ENCODE results near the gene VPS33B.
A peak's percentile ranks its signal among the peaks of the same experiment; 100 is the strongest.
"Not testable (repeated sequence)": the region's sequence is repeated elsewhere in the genome, so short reads cannot be mapped to it uniquely, and the experiment has no call there.

Gene VPS33B

DNA sequence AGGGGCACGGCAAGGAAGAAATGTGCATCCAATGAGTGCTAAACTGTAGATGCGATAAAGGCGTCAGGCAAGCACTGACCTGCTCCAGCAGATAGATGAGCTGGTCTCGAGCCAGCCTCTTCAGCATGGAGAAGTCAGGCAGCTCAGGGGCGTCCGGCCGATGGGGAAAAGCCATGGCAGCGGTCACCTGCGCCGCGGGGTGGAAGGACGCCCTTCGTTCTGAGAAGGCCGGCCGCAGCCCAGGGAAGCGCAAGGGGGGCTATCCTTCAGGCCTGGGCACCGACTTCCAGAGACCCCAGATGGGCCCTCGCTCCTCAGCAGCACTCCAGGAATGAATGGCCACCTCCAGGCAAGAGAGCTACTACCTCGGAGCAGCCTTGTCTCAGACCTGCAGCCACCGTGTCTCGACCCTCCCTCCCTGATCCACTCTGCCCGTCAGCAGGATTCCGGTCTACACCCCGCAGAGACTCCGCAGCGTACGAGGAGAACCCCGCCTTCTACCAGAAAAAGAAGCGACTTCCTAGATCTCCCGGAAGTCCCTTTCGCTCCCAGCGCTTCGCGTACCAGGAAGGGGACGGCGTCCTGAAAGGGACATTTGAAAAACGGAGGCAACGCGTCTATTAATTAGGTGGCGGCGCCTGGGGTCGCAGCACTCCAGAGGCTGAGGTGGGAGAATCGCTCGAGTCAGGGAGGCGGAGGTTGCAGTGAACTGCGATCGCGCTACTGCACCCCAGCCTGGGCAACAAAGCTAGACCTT, at the start of gene VPS33B:
Gene VPS33B (minus strand): TSS at position 520 of the 757 bp plus-strand sequence. CDS start 345 bp downstream, at position 175.
- peak; percentile 57 to 58 for DNase-seq (ENCODE audit: extremely low read depth in 1 of 2, low read depth in 1 of 2)

GRCh38 chr15:91072161-91072560, 49.8 kb upstream of the VPS33B start:
- no peak for DNase-seq (ENCODE audit: extremely low read depth in 1 of 2, low read depth in 1 of 2)

DNA sequence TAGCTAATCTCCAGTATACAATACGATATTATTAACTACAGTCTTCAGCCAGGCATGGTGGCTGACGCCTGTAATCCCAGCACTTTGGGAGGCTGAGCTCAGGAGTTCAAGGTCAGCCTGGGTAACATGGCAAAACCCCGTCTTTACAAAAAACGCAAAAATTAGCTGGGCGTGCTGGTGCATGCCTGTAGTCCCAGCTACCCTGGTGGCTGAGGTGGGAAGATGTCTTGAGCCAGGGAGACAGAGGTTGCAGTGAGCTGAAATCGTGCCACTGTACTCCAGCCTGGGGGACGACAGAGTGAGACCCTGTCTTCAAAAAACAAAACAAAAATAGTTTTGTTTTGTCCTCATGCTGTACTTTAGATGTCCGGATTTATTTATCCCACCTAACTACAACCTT, 48.5 kb upstream of the VPS33B start:
- no peak for DNase-seq (ENCODE audit: extremely low read depth in 1 of 2, low read depth in 1 of 2)

GRCh38 chr15:91068966-91069365, 46.6 kb upstream of the VPS33B start:
- no peak for DNase-seq (ENCODE audit: extremely low read depth in 1 of 2, low read depth in 1 of 2)

DNA sequence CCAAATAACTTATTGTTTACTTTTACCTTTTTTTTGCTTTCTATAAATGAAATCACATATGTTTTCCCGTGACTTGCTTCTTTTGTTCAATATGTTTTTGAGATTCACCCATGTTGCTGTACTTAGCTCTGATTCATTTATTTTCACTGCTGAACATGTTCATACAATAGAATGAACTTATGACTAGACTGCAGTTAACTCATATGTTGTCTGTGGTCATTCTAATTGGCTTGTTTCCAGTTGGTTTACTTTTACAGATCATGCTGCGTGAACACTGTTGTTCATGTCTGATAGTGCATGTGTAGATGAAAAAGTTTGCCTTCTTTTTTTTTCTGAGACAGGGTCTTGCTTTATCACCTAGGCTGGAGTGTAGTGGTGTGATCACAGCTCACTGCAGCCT, 46.0 kb upstream of the VPS33B start:
- no peak for DNase-seq (ENCODE audit: extremely low read depth in 1 of 2, low read depth in 1 of 2)

GRCh38 chr15:91067036-91067435, 44.6 kb upstream of the VPS33B start:
- DNase-seq (ENCODE audit: extremely low read depth in 1 of 2, low read depth in 1 of 2): no peak

GRCh38 chr15:91065505-91065904, 43.1 kb upstream of the VPS33B start:
- no peak for DNase-seq (ENCODE audit: extremely low read depth in 1 of 2, low read depth in 1 of 2)

DNA sequence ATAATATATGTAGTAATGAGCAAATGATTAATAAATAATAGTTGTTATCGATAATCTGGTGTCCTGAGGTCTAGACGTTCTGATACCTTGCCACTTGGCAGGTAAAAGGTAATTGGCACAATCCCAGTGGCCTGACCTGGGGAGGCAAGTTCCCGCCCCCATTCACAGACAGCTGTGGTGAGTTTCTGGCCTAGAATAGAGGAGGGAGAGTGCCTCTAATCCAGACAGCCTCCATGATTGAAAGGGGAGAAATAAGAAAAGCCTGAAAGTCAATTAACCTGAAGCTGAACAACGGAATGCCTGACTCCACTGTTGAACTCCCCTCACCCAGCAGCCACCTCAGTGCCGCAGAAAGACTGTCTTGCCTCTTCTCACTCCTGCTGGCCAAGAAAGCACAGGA, 39.6 kb upstream of the VPS33B start:
- DNase-seq (ENCODE audit: extremely low read depth in 1 of 2, low read depth in 1 of 2): no peak

- DNase-seq (ENCODE audit: extremely low read depth in 1 of 2, low read depth in 1 of 2): no peak
Measured at GRCh38 chr15:91061230-91061629, 38.8 kb upstream of the VPS33B start.

DNA sequence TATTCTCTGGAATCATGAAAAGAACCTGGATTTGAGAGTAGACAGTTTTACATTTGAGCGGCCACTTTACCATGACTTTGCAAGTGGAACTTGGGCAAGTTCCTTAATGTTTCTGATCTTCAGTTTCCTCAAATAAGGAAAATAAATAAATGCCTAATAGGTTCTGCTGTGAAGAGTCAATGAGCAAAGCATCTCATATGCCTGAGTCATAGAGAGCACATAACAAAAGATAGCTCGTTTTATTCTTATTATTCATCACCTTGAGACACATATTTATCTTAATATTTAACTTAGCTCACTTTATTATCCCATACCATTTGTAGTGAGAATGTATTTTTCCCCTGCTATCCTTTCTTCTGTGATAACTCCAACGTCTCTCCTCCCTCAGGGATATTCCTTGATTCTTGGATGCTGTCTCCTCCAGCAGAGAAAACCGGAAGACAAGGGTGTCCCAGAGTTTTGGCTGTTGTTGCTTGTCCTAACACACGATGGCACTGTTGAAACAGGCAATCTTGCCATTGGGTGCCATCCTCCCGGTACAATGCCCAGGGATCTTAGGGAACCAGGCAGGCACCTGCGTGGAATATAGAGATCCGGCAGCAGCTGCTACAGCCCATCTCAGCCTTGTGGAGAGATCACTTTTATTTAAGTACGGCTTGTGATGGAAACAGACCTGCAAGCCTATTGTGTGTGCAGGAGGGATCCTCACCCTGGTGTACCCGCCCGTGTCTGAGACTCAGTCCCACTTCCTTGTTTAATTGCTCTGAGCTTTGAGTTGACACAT, 33.3 kb upstream of the VPS33B start:
- DNase-seq (ENCODE audit: extremely low read depth in 1 of 2, low read depth in 1 of 2): no peak

DNA sequence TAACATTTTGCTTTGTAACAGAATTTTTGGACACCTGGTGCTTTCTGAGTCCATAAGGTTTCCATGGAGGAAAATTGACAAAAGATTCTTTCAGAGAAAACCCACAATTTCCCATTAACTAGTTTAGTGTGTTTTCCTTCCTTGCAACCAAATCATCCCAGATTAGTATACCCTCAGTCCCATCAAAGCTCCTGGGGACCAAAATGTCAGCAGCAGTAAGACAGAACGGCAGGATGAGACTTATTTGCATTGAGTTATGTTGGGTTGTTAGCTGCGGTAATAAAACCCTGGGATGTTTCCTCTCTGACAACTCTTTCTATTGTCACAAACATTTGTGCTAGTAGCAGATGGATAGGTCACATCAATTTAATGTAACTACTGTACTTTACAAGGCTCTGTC, 32.4 kb upstream of the VPS33B start:
- no peak for DNase-seq (ENCODE audit: extremely low read depth in 1 of 2, low read depth in 1 of 2)

GRCh38 chr15:91051248-91051647, 28.9 kb upstream of the VPS33B start:
- DNase-seq (ENCODE audit: extremely low read depth in 1 of 2, low read depth in 1 of 2): no peak

DNA sequence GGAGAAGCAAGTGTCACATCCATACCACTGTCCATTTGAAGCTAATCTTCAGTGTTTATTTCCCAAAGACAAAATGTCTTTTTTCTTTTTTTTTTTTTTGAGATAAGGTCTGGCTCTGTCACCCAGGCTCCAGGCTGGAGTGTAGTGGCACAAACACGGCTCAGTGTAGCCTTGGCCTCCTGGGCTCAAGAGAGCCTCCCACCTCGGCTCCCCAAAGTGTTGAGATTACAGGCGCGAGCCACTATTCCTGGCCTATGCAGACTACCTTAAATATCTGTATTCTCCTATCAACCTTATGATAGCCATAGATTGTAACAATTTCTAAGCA, 27.7 kb upstream of the VPS33B start:
- DNase-seq (ENCODE audit: extremely low read depth in 1 of 2, low read depth in 1 of 2): no peak

- no peak for DNase-seq (ENCODE audit: extremely low read depth in 1 of 2, low read depth in 1 of 2)
Measured at GRCh38 chr15:91049378-91050127, 27.2 kb upstream of the VPS33B start.

- DNase-seq (ENCODE audit: extremely low read depth in 1 of 2, low read depth in 1 of 2): no peak
Measured at GRCh38 chr15:91047545-91048199, 25.3 kb upstream of the VPS33B start.

GRCh38 chr15:91046056-91046455, 23.7 kb upstream of the VPS33B start:
- not testable (repeated sequence) for DNase-seq (ENCODE audit: extremely low read depth in 1 of 2, low read depth in 1 of 2)

GRCh38 chr15:91045065-91045464, 22.7 kb upstream of the VPS33B start:
- no peak for DNase-seq (ENCODE audit: extremely low read depth in 1 of 2, low read depth in 1 of 2)

DNA sequence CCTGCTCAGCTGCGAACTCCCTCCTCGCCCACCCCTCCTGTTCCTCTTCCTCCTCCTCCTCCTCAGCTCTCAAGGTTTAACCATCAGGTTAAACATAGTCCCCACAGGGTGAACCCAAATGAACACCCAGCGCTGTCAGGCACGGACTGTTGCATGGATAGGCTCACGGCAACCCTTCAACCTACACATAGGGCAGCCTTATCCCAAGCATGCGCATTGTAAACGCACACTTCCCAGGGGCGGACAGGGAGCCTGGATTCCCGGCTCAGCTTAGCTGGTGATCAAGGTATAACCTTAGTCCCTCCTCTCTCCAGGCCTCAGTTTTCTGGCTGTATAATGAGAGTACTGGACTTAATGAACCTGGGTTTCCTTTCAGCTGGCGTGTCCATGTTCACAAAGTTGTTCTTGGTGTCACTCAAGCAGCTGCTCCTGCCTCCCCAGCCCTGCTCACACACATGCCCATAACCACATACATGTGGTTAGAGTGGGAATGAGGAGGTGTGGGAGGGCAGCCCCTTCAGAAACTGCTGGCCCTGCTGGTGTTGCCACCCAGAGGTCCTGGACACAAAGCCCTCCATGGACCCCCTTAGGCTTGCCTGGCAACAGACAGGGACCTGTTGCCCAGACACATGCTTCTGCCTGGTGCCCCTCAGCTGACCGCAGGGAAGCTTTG, 20.9 kb upstream of the VPS33B start:
- no peak for DNase-seq (ENCODE audit: extremely low read depth in 1 of 2, low read depth in 1 of 2)

DNA sequence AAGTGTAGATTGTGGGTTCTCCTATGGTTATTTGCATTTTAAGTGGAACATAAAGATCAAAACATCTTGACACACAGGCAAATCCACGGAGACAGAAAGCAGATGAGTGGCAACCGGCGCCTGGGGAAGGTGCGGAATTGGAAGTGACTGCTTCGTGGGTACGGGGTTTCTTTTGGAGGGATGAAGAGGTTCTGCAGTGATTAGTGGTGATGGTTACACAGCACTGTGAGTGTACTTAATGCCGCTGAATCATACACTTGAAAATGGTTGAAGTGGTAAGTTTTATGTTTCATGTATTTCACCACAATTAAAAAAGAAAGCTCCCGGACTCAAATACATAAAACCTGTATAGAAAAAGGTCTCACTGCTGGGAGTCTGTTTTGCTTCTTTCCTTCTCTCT, 18.5 kb upstream of the VPS33B start:
- no peak for DNase-seq (ENCODE audit: extremely low read depth in 1 of 2, low read depth in 1 of 2)

GRCh38 chr15:91039996-91040395, 17.6 kb upstream of the VPS33B start:
- DNase-seq (ENCODE audit: extremely low read depth in 1 of 2, low read depth in 1 of 2): no peak

All from activated CD8-positive, alpha-beta memory T cell treated with anti-CD3 and anti-CD28 coated beads for 1 hour (primary cell).